ENCODE measurements around the gene DUOXA1.

The DUOXA1 gene

DNA sequence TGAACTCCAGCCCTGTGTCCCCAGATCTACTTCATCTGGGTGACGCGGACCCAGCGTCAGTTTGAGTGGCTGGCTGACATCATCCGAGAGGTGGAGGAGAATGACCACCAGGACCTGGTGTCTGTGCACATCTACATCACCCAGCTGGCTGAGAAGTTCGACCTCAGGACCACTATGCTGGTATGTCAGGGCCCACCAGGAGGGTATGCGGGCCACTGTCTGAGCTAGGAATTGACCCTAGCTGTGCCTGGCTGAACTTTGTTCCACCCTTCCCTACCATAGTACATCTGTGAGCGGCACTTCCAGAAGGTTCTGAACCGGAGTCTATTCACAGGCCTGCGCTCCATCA, 33.8 kb upstream of the DUOXA1 start:
- DNase-seq (ENCODE audit: low read depth): no peak
- TF ChIP-seq CTCF (IDR thresholded peaks at IDR 0.05; ENCODE audit: control insufficient read depth, extremely low read depth, insufficient read depth): no peak
- H3K4me3 ChIP-seq (ENCODE audit: low read depth, low read length): no peak overlapping the region

- TF ChIP-seq CTCF (IDR thresholded peaks at IDR 0.05; ENCODE audit: control insufficient read depth, extremely low read depth, insufficient read depth): peak; percentile 87
- DNase-seq (ENCODE audit: low read depth): no peak
- H3K4me3 ChIP-seq (ENCODE audit: low read depth, low read length): no peak overlapping the region
These were observed 33.3 kb upstream of the DUOXA1 start for GRCh38 chr15:45162771-45163507.

GRCh38 chr15:45161666-45162065, 32.0 kb upstream of the DUOXA1 start:
- TF ChIP-seq CTCF (IDR thresholded peaks at IDR 0.05; ENCODE audit: control insufficient read depth, extremely low read depth, insufficient read depth): no peak
- DNase-seq (ENCODE audit: low read depth): no peak
- no peak overlapping the region for H3K4me3 ChIP-seq (ENCODE audit: low read depth, low read length)

DNA sequence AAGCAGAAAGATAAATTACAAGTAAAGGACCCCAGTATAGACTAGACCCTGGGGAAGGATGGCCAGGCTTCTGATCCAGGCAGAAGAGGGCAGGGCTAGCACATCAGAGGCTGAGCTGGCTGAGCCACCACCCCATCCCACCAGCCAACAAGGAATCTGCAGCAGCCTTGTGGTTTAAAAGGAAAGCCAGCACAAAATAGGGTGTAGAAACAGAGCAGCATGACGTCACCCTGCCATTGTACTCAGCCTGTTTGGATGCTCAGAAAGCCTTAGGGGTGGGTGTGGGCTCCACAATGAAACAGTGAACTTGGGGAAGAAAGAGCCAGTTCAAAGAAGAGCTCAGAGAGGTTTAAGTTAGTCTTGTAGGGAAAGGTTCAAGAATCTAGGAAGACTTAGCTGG, 28.3 kb upstream of the DUOXA1 start:
- TF ChIP-seq CTCF (IDR thresholded peaks at IDR 0.05; ENCODE audit: control insufficient read depth, extremely low read depth, insufficient read depth): no peak
- DNase-seq (ENCODE audit: low read depth): no peak
- H3K4me3 ChIP-seq (ENCODE audit: low read depth, low read length): no peak overlapping the region

DNA sequence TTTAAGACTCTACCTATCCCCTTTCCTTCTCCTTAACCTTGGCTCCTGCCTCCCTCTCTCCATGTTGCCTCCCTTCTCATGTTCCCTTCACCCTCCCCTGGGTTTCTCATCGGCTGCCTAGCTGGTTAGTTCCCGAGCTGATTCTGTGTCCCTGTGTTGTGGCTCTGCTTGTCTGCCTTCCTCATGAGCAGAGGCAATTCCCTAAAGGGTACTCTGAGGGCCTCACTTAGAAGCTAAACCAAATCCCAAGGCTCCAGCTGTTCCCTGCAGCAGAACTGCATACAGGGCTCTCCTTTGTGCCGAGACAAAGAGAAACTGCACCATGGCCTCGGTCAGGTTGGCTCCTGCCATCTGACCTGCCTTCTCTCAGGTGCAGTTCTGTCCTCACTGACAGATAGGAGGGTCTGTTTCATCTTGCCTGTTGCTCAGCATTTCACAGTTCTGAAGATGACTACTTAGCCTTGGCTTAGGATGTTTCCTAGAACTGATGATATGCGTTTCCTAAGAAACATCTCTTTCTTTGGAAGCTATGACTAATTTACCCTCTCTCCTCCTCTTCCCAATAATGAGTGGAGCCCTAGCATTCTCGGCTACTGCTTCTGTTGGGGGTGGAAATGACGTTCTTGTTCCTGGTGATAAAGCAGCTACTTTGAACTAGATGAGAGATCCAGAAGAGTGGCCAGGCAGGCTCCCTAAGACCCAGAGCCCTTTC, 27.2 kb upstream of the DUOXA1 start:
- no peak for TF ChIP-seq CTCF (IDR thresholded peaks at IDR 0.05; ENCODE audit: control insufficient read depth, extremely low read depth, insufficient read depth)
- H3K4me3 ChIP-seq (ENCODE audit: low read depth, low read length): no peak overlapping the region
- no peak for DNase-seq (ENCODE audit: low read depth)

GRCh38 chr15:45155739-45156138, 26.1 kb upstream of the DUOXA1 start:
- TF ChIP-seq CTCF (IDR thresholded peaks at IDR 0.05; ENCODE audit: control insufficient read depth, extremely low read depth, insufficient read depth): no peak
- no peak overlapping the region for H3K4me3 ChIP-seq (ENCODE audit: low read depth, low read length)
- no peak for DNase-seq (ENCODE audit: low read depth)

All from LNCaP clone FGC (cell line).